ENCODE results near the gene AGAP1.

The AGAP1 gene

DNA sequence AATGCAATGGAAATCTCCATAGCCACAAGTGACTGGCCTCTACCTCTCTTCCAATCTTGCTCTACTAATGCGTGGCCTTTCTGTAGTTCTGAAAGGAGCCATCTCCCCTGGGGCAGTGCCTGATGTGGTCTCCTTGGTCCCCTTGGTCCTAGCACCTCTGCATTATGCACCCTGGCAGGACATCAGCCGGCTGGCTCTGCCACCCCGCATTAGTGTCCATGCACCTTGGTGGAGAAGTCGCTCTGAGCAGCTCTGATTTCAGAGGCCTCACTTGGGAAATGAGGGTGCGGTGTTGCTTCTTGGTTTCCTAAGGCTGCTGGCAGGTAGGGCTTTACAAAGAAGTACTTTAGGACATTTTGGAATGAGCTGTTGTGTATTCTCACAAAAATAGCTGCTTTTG is 356.4 kb downstream of the AGAP1 start:
- DNase-seq (ENCODE audit: low spot score) = no peak

DNA sequence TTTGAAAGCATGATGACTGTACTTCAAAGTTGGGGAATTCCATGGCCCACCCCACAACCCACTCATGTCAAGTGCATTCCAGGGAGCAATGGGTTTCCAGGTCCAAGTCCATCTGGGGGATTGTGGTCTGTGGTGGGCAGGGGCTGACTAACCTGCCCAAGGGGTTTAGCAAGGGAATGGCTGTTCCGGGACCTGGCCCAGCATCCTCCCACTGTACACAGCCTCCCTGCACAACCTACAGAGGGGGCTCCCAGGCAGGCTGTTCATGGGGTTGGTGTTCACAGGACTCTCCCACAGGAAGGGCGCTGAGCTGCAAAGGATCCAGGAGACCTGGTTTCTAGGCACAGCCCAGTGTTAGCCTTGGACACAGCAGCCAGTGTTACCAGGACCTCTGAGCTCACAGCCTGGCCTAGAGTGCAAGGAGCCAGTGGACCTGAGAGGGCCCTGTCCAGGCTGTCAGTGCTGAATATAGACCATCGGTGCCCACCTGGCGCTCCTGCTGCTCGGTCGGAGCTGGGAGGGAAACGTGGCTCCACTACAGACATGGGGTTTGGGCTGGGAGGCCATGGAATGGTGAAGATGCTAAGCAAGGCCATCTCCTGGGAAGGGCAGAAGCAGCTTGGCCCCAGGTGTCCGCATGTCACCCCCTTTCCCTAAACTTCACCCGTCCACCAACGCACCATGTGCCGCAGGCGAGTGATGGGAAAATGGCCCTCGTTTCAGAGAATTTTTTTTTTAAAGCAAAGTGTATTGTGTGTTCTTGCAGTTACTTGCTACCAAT is 357.1 kb downstream of the AGAP1 start:
- no peak for DNase-seq (ENCODE audit: low spot score)

DNA sequence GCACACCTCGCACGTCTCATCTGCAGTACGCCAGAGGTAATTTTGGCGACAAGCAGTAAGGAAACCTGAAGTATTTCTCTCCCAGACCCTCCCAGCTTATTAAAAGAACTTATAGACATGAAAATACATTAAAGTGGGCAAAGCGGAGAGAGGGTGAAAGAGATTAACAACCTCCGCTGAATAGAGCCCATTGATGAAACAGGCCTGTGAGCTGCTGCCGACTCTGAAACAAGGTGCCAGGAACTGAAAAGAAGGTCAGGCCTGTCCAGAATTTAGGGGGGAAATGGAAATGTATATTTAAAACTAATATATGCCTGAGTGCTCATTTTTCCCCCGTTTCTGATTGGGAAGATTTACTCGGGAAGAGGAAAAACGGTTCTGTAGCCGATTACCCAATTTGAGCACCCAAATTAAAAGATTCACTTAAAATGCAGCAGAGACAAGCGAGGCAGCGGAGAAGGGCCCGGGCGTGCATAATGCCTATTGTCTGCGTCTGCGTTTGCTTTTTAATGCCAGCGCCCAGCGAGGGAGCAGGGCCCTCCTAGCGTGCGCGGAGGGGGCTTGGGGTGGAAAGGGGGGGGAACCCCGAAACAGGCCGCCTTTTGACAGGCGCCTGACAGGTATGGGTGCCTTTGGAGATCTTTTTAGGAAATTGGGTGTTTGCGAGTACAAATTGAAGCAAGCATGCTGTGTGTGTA is 358.1 kb downstream of the AGAP1 start:
- DNase-seq (ENCODE audit: low spot score) = no peak

DNA sequence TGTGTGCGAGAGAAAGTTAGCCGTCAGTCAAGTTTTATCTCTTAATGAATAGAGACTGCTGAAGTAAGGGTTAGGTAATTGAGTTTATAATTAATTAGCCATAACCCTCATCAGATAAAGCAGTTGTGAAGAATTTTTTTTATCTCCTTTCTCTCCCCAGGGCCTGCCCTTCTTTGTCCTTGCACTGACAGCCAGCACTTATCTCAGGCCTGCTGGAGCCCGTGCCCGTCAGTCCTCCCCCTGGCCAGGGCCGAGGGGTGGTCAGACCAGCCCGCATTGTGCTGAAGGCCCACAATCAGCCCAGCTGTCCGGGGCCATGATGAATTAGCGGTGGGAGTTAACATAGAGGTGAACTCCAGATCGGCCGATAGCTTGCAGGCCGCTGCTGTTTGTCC is 358.7 kb downstream of the AGAP1 start:
- no peak for DNase-seq (ENCODE audit: low spot score)

DNA sequence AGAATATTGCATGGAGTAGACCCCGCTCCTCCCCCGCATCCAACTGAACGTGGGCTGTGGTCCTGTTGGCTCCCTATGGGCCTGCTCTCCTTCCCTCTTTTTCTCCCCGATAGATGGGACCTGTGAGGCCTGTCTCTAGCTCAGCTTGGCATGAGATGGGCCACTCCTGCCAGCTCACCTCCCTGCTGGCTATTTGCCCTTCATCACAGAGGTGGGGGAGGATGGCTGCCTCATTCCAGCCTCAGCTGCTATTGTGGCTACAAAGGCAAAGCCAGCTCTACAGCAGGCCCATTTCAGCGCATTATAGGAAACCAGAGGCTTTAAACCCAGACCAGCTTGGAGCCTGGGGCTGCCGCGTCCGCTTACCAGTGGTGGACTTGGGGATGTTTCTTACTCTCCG is 360.4 kb downstream of the AGAP1 start:
- DNase-seq (ENCODE audit: low spot score) = no peak

DNA sequence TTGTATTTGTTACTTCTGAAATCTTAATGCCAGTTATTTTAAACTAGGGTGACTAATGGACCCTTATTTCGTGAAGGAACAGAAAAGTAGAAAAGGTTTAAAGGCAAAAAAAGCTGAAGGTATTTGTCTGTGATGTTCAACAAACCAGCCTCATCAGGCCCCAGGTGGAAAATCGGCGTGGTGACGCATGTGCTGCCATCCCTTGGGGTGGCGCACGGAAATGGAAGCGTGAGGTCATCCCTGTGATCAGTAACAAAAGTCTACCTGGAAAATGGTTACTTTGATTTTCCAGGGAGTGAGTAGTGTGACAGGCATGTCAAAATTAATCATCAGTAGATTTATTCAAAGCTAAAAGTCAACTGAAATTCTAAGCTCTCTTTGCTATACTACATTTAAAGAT is 361.2 kb downstream of the AGAP1 start:
- no peak for DNase-seq (ENCODE audit: low spot score)

DNA sequence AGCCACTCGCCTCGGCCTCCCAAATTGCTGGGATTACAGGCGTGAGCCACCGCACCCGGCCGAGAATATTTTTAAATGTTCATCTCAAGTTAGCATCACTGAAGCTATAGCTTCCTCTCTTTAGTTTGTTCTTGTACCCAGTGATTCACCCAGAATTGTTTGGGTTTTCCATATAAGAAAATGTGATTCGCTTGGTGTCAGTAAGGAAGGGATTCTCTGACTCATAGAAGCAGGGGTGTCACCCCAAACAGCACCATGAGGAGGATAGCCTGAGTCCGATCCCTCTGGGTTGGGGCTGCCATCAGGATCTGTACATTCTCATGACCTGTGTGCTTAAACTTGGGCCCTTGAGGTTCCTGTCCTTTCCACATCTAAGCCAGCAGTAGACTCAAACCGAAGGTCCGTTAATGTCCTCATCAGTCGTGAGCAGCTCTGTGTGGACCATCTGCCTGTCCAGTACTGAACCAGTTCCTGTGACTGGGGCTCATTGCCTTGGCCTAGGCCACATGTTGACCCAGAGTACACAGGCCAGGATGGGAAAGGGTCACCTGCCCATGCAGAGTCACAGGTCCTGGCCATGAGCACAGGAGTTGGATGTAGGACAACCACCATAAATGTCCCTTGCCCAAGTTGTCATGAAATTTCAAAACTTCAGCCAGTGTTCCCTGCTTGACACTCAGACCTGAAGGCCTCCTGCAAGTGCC is 362.5 kb downstream of the AGAP1 start:
- DNase-seq (ENCODE audit: low spot score) = no peak

DNA sequence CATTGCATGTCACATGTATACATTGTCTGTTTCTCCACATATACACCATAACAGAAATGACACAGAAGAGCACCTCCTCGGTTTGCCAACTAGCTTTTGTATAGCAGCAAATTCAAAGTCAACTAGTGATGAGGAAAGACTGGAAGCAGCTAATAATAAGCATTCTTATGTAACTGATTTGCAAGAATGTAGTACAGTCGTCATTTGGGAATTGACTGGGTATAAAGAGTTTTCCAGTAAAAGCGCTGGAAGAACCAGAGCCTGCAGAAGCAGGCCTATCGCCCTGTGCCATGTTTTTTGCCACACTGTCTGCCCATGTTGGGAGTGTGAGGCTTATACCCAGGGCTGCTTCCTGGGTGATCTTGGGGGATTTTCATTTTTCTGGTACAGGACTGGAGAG is 363.8 kb downstream of the AGAP1 start:
- no peak for DNase-seq (ENCODE audit: low spot score)

DNA sequence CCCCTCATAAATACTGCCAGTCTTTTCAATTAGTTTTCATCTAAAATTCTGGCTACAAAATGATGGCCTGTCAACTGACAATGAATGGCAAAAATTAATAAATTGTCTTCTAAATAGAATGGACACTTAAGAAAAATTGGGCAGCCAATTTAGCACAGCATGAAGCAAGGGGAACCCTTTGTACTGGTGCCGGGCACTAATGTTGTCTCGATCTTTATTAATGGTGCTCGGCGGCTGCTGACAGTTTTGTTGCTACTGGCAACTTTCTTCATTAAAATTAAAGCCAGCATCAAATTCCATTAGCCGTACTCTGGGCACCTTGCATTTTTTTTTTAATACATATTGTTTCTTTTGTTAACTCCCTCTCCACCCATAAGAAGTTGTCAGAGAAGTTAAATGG is 365.0 kb downstream of the AGAP1 start:
- DNase-seq (ENCODE audit: low spot score) = no peak

DNA sequence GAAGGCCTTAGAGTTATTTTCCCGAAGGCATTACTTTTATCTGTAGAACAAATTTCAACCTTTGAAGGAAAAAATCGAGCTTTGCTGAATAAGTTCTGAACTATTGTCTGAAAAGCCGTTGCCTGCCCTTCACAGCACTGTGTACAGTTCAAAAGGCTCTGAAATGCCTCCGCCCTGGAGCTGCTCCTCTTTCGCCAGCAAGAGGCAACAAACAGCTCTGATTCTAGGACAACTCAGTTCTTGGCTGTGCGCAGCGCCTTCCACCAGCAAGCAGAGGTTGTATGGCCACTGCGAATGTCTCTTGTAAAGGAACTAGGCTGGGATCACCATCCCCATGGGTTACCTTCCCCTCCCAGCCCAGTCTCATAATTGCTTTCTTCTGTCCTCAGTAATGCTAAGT is 365.8 kb downstream of the AGAP1 start:
- no peak for DNase-seq (ENCODE audit: low spot score)

DNA sequence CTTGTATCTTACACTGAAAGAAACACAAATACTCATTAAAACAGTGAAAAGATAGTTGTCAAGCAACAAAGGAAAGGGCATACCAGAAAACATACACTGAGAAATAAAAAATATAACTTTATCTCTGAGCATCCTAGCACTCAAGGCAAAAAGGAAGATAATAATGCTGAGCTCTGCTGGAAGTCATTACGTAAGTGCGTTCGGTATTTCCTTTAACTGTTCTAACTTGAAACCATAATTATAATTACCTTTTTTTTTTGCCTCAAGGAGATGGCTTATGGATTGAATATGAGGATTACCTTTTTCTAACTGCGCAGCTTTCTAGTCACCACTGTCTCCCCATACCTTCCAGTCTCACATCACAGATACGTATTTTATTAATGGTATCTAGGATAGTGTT is 366.3 kb downstream of the AGAP1 start:
- DNase-seq (ENCODE audit: low spot score) = no peak

DNA sequence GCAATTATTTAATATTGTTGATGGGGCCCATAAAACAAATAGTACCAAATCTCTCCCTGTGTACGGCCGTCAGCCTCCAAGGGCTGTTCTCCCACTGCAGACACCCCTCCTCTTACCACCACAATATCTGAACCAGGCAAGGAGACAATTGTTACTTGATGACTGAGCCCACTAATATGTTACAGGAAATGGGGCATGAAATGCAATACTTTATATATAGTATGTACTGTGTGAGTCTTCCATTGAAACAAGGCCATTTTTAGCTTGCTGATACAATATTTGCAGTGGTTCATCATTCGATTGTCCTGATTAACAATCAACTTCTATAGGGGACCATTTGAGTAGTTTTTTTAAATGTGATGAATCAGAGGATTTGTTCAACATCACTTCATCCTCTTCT is 367.0 kb downstream of the AGAP1 start:
- DNase-seq (ENCODE audit: low spot score) = no peak

DNA sequence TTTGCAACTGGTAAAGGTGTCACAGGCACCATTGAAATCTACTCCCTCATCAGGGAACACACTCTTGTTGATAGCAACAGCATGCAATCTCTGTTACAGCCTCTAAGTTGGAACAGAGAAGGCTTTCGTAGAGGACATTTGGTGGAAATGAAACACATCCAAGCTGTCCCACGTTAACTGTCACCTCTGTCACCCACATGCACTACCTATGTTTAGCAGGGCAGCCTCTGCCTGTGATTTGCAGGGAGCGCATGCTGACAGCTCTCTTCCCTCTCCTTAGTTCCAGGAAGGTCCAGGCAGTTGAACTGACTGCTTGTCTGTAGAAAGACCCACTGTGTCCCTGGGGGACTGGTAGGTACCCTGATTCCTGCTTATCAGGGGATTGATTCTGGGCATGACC is 367.5 kb downstream of the AGAP1 start:
- DNase-seq (ENCODE audit: low spot score) = no peak

DNA sequence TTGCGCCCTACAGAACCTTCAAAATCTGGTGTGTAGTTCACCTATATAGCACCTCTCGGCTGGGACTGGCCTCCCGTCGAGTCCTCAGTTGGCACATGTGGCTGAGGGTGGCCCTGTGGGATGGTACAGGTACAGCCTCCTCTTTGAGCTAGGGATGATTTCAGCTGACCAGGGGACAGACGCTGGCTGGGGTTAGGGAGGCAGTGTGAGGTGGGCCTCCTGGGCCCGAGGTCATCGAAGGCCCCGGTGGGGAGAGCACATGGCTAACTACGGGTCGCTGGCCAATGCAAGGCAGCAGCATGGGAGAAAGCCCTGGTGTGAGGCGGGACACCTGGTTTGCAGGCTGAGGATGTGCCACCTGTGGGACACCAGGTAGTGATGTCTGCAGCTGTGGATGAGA is 369.6 kb downstream of the AGAP1 start:
- DNase-seq (ENCODE audit: low spot score) = no peak

DNA sequence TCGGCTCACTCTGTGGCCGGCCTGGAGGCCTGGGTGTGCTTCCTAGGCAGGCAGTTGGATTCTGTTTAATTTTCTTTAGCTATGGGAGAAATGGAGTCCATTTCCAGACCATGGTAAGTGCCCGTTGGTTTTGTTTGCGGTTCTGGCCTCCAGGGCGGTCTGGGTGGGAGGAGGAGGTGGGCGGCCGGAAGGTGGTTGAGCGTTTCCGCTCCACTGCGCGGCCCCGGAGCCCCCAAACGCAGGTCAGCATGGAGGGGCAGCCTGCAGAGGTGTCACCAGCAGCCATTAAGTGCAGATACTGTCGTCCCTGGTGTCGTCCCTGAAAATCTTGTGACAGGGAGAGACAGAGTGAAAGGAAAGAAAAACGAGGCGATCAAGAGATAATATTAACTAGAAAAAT is 370.5 kb downstream of the AGAP1 start:
- no peak for DNase-seq (ENCODE audit: low spot score)

DNA sequence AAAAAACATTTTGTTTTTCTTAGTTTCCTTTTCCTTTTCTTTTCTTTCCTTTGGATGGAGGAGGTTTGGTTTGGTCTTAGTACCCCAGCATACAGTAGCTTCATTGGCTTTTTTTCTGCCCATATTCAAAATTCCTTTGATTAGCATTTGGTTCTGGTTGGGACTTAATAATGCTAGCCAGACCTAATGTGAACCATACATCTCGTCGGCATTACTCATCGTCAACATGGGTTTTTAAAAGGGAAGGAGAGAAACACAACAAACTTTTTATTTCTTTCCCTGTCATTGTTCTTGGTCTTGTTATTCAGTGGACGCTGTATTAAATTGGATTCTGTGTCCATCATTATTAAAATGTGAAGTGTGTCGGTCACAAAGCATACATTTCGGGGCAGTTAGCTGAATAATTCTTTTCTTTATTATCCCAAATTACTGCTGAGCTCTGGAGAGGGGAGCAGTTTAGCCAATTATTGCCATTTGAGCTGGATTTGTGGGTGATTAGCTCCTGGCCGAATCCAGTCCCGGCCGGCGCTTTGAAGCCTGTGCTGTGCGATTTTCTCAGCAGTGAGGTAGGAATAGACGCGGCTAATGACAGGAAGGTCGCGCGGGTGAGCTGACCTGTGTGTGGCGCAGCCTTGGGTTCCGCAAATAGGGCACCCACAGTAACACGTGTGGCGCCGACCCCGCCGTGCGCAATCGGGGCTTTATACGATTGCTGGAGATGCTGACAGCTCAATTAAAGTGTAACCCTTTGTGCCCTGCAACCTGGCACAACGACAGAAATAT is 371.1 kb downstream of the AGAP1 start:
- DNase-seq (ENCODE audit: low spot score) = no peak

DNA sequence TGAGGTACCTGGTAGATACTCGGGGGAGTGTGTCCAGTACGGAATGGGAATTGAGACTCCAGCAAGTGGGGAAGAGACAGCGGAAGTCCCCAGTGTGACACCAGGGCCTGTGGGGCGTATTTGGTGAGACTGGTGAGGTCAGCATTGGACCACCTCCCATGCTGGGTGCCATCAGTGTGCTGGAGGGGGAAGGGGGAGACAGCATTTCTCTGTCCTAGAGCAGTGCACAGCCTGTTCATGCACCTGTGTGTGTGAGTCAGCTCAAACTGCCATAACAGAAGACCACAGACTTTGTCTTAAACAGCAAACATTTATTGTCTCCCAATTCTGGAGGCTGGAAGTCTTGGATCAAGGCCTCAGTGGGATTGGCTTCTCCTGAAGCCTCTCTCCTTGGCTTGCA is 372.5 kb downstream of the AGAP1 start:
- DNase-seq (ENCODE audit: low spot score) = no peak

DNA sequence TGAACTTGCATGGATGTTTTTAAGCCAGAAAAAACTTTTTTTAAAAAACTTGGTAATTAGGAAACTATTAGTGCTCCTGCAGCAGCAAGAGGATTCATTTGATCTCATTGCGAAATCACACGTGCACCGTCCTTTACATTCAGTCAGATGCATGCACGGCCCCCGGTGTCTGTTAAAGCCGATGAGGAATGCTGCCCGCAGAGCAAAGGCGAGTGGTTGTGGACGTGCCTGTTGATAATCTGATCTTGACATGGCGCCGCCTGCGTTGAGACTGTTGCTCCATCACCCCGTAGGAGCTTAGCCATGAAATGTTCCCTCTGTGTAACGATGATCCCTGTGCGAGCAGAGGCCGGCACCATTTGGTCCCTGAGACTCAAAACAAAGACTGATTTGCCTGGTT is 374.4 kb downstream of the AGAP1 start:
- no peak for DNase-seq (ENCODE audit: low spot score)

DNA sequence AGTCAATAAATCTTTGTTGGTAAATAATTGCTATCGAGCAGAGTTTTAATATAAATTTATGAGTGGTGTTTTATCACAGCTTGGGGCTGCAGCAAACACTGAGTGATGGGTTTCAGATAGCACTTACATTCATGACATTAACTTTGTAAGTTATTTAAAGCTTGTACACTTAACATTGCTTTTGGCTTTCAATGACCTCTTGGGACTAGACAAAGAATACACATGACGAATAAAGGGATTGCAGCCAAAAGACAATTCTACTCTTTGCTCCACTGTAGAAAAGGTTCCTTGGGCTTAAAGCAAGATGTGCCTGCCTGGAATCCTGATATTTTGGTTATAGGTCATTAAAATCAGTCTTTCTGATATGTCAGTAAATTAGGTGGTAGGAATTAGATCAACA is 374.8 kb downstream of the AGAP1 start:
- no peak for DNase-seq (ENCODE audit: low spot score)

DNA sequence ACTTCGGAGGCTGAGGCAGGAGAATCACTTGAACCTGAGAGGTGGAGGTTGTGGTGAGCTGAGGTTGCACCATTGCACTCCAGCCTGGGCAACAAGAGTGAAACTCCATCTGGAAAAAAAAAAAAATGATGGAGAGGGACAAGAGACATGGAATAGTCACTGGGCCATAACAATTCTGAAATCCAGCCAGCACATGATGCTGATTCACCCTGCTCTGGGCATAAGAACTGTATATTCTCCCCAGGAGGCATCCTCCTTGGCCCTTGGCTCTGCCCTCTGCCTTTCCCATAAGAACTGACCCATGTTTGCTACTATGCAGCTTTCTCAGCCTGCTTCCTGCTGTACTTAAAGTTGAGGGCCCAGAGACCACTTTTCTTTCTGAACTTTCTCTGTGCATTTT is 376.7 kb downstream of the AGAP1 start:
- no peak for DNase-seq (ENCODE audit: low spot score)

DNA sequence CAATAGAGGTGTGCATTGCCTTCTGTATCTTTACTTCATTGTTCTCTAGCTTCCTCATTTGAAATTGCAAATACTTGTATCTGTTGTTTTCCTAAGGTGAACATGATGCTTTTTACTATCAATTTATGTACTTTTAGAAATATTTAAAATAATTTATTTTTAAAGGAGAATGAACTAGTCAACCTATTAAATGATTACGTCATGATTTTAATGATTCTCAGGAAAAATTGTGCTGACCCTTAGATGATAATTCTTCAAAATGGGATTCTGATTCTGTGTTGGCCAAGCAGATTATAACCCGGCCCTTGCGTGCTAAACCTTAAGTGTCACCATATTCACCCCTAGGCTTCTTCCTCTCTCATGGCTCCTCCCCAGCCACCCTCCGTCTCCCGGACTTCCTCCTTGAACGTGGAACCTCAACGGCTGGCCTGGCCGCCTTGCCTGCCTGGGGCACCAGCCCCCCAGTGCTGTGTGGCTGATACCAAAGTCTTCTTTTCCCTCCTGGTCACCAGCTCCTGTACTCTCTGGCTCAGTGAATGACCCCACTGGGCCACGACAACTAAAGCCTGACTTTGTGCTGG is 382.3 kb downstream of the AGAP1 start:
- no peak for DNase-seq (ENCODE audit: low spot score)

DNA sequence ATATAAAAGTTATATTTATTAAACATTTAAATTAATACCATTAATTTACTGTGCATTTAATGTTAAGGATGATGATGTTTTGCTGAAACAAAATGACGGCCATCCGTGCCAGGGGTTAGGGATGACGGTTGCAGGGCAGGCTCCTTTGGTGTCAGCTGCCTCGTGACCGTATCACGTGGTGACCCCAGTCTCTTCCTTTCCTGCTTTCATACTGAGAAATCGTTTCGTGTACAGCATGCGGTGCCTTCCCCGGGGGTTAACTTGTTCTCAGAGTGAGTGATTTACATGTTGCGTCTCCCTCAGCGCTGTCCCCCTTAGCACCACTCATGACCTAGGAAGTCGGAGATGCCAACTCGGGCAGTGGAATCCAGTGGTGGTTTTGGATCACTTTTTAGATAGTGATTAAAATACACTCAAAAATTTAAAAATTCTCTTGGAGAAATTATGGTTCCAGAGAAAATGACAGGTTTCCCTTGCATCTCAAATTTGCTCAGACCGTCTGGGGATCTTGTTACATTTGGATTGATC is 383.5 kb downstream of the AGAP1 start:
- no peak for DNase-seq (ENCODE audit: low spot score)

All from HuH-7.5 (cell line).